ENCODE results near the gene RABGAP1.
A peak's percentile ranks its signal among the peaks of the same experiment; 100 is the strongest.

RABGAP1 gene

DNA sequence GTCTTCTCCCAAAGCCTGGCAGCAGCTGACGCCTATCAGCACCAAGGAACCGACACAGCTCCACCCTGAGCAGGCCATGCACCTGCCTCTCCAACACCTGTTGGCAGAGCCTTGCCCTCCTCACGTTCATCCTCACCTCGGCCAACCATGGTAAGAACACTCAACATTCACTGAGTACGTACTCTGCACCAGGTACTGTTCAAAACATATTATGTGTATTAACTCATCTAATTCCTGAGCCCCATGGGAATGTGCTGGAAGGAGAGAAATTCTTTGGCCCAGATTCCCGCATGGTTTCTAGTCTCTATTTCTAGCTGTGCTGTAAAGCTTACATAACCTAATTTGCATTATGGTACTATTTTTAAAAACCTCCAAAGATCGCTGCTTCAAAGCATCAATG, 178.7 kb downstream of the RABGAP1 start:
- TF ChIP-seq POLR2AphosphoS5 (IDR thresholded peaks at IDR 0.05; ENCODE audit: low read depth, low read length) (no peak), SPI1 (IDR thresholded peaks at IDR 0.05; ENCODE audit: low read depth, low read length) (no peak), PAX5 (IDR thresholded peaks at IDR 0.05; ENCODE audit: insufficient read depth, low read length, severe bottlenecking) (no peak), POU2F2 (IDR thresholded peaks at IDR 0.05; ENCODE audit: low read depth, low read length) (no peak), POLR2A (IDR thresholded peaks at IDR 0.05; ENCODE audit: low read depth, low read length) (no peak), TAF1 (IDR thresholded peaks at IDR 0.05; ENCODE audit: low read depth, low read length) (no peak)
- DNase-seq (ENCODE audit: insufficient read length, low spot score) (no peak), FAIRE-seq (no peak)

DNA sequence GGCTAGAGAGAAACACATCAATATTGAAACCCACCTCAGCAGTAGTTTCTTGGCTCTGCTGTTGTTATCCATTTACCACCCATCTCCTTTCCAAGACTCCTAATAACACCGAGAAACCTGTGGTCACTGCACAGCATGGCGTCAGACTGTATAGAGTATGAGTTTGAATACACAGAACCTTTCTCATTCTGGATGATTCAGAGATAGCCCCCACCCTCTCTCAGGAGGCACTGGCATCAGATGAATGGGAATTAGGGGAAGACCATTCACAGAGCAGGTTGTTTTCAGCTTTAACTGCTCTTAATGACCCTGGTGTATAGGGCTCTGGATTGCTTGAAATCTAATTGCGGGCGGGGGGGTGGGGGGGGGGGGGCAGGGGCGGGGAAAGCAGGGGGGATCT, 179.3 kb downstream of the RABGAP1 start:
- FAIRE-seq, result no peak
- no peak for TF ChIP-seq POLR2A (IDR thresholded peaks at IDR 0.05; ENCODE audit: low read depth, low read length)
- no peak for TF ChIP-seq POLR2AphosphoS5 (IDR thresholded peaks at IDR 0.05; ENCODE audit: low read depth, low read length)
- no peak for TF ChIP-seq TAF1 (IDR thresholded peaks at IDR 0.05; ENCODE audit: low read depth, low read length)
- no peak for TF ChIP-seq SPI1 (IDR thresholded peaks at IDR 0.05; ENCODE audit: low read depth, low read length)
- TF ChIP-seq PAX5 (IDR thresholded peaks at IDR 0.05; ENCODE audit: insufficient read depth, low read length, severe bottlenecking), result no peak
- no peak for TF ChIP-seq POU2F2 (IDR thresholded peaks at IDR 0.05; ENCODE audit: low read depth, low read length)
- no peak for DNase-seq (ENCODE audit: insufficient read length, low spot score)

DNA sequence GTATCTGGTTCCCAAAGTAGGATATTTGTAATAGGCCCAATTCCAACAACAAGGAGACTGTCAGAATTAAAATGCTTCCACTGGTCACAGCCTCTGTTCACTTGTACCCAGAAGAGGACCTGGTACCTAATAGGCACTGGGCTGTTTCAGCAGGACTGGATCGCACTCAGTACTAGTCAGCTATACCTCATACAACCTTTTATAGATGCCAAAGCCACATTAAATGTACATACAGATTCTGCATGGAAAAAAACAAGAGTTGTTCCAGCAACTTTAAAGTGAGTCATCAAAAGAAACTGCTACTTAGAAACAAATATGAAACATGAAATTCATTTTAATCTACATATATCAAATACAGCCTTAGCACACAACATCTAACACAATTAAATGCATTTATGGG, 180.1 kb downstream of the RABGAP1 start:
- TF ChIP-seq POLR2AphosphoS5 (IDR thresholded peaks at IDR 0.05; ENCODE audit: low read depth, low read length), result no peak
- FAIRE-seq, result no peak
- no peak for DNase-seq (ENCODE audit: insufficient read length, low spot score)

DNA sequence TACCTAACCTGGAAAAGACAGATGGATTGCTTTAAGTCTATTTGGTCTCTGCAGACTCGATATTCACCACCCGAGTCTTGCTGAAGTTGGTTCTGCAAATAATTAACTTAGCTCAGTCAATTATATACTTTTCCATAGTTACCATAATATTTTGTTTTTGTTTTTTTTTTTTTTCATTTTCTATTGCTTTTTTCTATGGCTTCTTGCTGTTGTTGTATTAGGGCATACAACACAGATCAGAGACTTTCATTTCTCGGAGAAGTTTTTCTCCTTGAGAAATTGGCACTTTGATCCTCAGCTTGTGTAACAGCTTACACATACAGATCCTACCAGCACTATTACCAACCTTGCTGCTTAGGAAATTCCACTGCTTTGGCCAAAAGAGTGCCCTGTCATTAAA, 180.6 kb downstream of the RABGAP1 start:
- no peak for FAIRE-seq
- no peak for TF ChIP-seq POU2F2 (IDR thresholded peaks at IDR 0.05; ENCODE audit: low read depth, low read length)
- no peak for TF ChIP-seq SPI1 (IDR thresholded peaks at IDR 0.05; ENCODE audit: low read depth, low read length)
- no peak for TF ChIP-seq POLR2AphosphoS5 (IDR thresholded peaks at IDR 0.05; ENCODE audit: low read depth, low read length)
- no peak for DNase-seq (ENCODE audit: insufficient read length, low spot score)

DNA sequence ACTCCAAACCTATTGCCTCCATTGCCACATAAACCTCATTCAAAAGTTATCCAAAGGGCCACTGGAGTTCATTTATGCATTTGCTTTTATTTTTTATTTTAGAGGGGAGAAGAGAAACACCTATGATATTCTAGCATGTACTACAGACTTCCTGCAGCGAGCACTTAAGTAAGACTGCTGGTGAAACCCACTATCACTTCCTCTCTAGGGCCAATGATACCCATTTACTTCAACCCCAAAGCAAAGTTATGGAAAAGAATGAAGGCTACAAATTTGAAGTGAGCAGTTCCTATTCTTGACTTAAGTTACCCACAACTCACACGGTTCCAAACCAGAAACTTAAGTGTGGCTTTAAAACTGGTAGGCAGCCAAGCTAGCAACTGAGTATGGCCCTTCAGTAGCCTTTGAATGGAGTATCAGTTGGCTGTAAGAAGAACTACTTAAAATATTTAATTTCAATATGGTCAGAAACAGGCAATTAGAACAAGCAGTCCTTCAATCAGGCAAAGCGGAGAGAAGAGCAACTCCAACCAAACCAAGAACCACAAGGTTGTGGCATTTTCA, 186.8 kb downstream of the RABGAP1 start:
- no peak for DNase-seq (ENCODE audit: insufficient read length, low spot score)
- TF ChIP-seq SPI1 (IDR thresholded peaks at IDR 0.05; ENCODE audit: low read depth, low read length) (peak; percentile 66), POLR2A (IDR thresholded peaks at IDR 0.05; ENCODE audit: low read depth, low read length) (no peak)
- no peak for FAIRE-seq

DNA sequence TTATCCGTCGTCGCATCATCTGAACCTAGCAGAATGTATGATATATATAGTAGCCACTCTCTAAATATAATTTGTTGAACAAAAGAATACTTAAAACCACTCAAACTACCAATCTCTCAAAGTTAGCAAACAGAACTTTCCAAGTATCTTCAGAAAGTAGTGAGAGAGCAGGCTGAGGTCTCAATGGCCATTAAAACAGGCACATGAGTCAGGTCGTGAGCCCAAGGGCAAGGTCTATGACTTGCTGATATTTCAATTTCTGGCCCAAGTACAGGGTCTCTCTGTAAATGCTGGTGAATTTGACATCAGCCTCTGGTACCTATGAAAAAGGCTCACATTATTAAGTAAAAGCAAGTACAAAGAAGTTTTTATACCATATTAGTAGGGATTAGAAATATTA, 187.8 kb downstream of the RABGAP1 start:
- DNase-seq (ENCODE audit: insufficient read length, low spot score) (no peak), FAIRE-seq (no peak)
- no peak for TF ChIP-seq SPI1 (IDR thresholded peaks at IDR 0.05; ENCODE audit: low read depth, low read length)
- no peak for TF ChIP-seq POLR2A (IDR thresholded peaks at IDR 0.05; ENCODE audit: low read depth, low read length)
- no peak for TF ChIP-seq POU2F2 (IDR thresholded peaks at IDR 0.05; ENCODE audit: low read depth, low read length)
- no peak for TF ChIP-seq POLR2AphosphoS5 (IDR thresholded peaks at IDR 0.05; ENCODE audit: low read depth, low read length)
- TF ChIP-seq TAF1 (IDR thresholded peaks at IDR 0.05; ENCODE audit: low read depth, low read length), result no peak
- no peak for TF ChIP-seq PAX5 (IDR thresholded peaks at IDR 0.05; ENCODE audit: insufficient read depth, low read length, severe bottlenecking)

DNA sequence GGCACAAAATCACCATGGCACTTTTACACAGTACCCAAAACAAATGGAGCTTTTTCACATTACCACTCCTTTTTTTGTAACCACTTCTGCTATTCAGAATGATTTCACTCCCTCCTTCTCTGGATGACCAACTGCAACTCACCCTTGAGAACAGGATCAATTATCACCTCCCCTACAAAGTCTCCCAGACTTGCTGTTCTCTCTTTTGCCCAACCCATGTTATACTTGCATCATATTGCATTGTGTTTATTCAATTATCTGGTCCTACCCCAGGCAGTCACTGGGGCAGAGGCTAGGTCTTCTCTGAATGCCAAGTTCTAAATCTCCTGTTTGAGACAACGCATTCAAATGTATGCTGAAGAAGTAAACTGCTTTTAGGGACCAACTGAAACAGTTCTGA, 188.6 kb downstream of the RABGAP1 start:
- no peak for FAIRE-seq

DNA sequence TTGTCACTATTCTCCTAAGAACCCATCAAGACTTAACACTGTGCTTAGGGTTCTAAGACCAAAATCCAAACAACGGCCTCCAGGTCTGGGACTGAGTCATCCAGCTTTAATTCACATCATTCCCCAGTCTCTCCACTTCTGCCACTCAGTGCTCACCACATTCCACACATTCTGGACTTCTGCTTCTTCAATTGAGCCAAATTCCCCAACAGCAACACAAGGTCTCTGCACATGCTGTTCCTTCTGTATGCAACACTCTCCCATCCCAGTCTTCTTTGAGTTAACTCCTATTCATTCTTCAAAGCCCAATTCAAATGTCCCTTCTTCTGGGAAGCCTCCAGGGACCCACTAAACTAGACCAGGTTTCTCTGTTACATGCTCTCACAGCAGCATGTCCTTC, 190.4 kb downstream of the RABGAP1 start:
- TF ChIP-seq TAF1 (IDR thresholded peaks at IDR 0.05; ENCODE audit: low read depth, low read length), result no peak
- TF ChIP-seq PAX5 (IDR thresholded peaks at IDR 0.05; ENCODE audit: insufficient read depth, low read length, severe bottlenecking), result no peak
- TF ChIP-seq POLR2A (IDR thresholded peaks at IDR 0.05; ENCODE audit: low read depth, low read length), result no peak
- no peak for TF ChIP-seq POU2F2 (IDR thresholded peaks at IDR 0.05; ENCODE audit: low read depth, low read length)
- TF ChIP-seq POLR2AphosphoS5 (IDR thresholded peaks at IDR 0.05; ENCODE audit: low read depth, low read length), result no peak
- TF ChIP-seq SPI1 (IDR thresholded peaks at IDR 0.05; ENCODE audit: low read depth, low read length), result no peak

More for the DNA sequence above, 188.6 kb downstream of the RABGAP1 start:
- TF ChIP-seq POLR2AphosphoS5 (IDR thresholded peaks at IDR 0.05; ENCODE audit: low read depth, low read length) (no peak), TAF1 (IDR thresholded peaks at IDR 0.05; ENCODE audit: low read depth, low read length) (no peak), POLR2A (IDR thresholded peaks at IDR 0.05; ENCODE audit: low read depth, low read length) (no peak), SPI1 (IDR thresholded peaks at IDR 0.05; ENCODE audit: low read depth, low read length) (no peak), POU2F2 (IDR thresholded peaks at IDR 0.05; ENCODE audit: low read depth, low read length) (no peak), PAX5 (IDR thresholded peaks at IDR 0.05; ENCODE audit: insufficient read depth, low read length, severe bottlenecking) (no peak)
- DNase-seq (ENCODE audit: insufficient read length, low spot score), result no peak

DNA sequence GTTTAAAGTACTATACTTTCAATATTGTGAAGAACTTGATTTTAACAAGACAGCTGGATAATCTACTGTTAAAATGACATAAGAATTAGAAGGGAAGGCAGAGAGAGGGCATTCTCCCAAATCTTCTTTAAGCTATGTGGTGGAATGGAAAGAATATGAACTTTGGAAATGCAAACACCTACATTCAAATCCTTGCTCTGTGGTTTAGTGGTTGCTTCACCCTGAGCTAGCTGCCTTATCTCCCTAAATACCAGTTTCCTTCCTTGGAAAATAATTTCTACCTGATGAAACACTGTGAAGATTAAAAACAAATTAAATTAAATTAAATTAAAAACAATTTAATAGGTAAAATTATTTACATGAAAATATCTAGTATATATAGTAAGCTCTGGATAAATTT, 191.2 kb downstream of the RABGAP1 start:
- TF ChIP-seq TAF1 (IDR thresholded peaks at IDR 0.05; ENCODE audit: low read depth, low read length), result no peak
- TF ChIP-seq POU2F2 (IDR thresholded peaks at IDR 0.05; ENCODE audit: low read depth, low read length), result no peak
- TF ChIP-seq PAX5 (IDR thresholded peaks at IDR 0.05; ENCODE audit: insufficient read depth, low read length, severe bottlenecking), result no peak
- no peak for DNase-seq (ENCODE audit: insufficient read length, low spot score)
- no peak for FAIRE-seq

More for the DNA sequence above, 190.4 kb downstream of the RABGAP1 start:
- FAIRE-seq, result no peak
- DNase-seq (ENCODE audit: insufficient read length, low spot score), result no peak

DNA sequence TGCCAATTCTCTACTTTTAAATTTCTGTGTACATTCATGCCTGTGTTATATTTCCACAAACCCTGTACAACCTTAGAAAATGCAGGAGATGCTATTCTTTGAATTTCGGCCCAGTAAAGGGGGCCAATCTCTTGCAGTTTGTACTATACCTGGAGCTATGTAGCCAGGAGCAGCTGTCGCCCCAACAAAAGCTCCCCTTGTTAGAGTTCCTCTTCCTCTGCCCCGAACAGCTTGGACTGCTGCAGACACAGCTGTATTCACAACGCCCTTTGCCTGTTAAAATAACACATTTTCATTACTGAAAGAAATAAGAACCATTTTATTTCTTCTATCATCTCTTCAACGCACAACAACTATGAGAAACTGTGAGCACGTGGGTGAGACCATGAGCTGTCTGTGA, 191.9 kb downstream of the RABGAP1 start:
- TF ChIP-seq SPI1 (IDR thresholded peaks at IDR 0.05; ENCODE audit: low read depth, low read length), result no peak
- TF ChIP-seq PAX5 (IDR thresholded peaks at IDR 0.05; ENCODE audit: insufficient read depth, low read length, severe bottlenecking), result no peak
- no peak for TF ChIP-seq TAF1 (IDR thresholded peaks at IDR 0.05; ENCODE audit: low read depth, low read length)
- TF ChIP-seq POLR2A (IDR thresholded peaks at IDR 0.05; ENCODE audit: low read depth, low read length), result no peak
- no peak for TF ChIP-seq POLR2AphosphoS5 (IDR thresholded peaks at IDR 0.05; ENCODE audit: low read depth, low read length)
- no peak for TF ChIP-seq POU2F2 (IDR thresholded peaks at IDR 0.05; ENCODE audit: low read depth, low read length)
- DNase-seq (ENCODE audit: insufficient read length, low spot score) (no peak), FAIRE-seq (no peak)

DNA sequence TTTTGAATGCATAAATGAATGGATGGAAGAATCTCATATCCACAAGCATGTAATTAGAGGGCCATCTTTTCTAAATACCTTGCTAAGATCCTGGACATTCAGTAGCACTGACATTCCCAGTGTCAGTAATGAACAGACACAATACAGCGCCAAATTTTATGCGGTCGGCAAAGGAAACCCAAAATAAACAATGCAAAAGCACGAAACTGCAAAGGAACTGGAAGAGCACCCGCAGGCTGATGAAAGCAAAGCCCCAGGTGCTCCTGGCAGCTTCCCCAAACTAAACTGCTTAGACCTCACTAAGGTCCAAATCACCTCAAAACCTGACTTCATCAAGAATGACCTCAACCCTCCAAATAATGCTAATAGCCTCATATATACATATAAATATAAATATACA, 194.6 kb downstream of the RABGAP1 start:
- FAIRE-seq, result no peak
- DNase-seq (ENCODE audit: insufficient read length, low spot score), result no peak
- TF ChIP-seq POLR2A (IDR thresholded peaks at IDR 0.05; ENCODE audit: low read depth, low read length) (no peak), PAX5 (IDR thresholded peaks at IDR 0.05; ENCODE audit: insufficient read depth, low read length, severe bottlenecking) (no peak), POLR2AphosphoS5 (IDR thresholded peaks at IDR 0.05; ENCODE audit: low read depth, low read length) (no peak), POU2F2 (IDR thresholded peaks at IDR 0.05; ENCODE audit: low read depth, low read length) (no peak), TAF1 (IDR thresholded peaks at IDR 0.05; ENCODE audit: low read depth, low read length) (no peak), SPI1 (IDR thresholded peaks at IDR 0.05; ENCODE audit: low read depth, low read length) (no peak)

All from GM12891 (cell line).